Tibial nerve (tissue), 4 donors: ENCODE results near the gene HIPK2.

Source experiments
- CTCF ChIP-seq, 5 experiments: fragments of 200-600 bp in 3 of 5; fragments of 450-650 bp in 2 of 5; sonication (generic) in 3 of 5; IDR thresholded peaks; one replicate each; pipeline ENCODE4 v1.5.1; 2016 to 2019; ENCODE audit warnings: antibody characterized with exemption in 5 of 5, mild to moderate bottlenecking in 3 of 5, moderate library complexity in 2 of 5
- EP300 ChIP-seq, 2 donors: sonication (generic); formaldehyde crosslinking; IDR thresholded peaks; one replicate each; pipeline ENCODE4 v1.6.1; 2017; ENCODE audit warnings: antibody characterized with exemption in 2 of 2, mild to moderate bottlenecking in 1 of 2
- POLR2A ChIP-seq, 2 donors: fragments of 450-650 bp; IDR thresholded peaks; one replicate each; pipeline ENCODE4 v1.6.1; 2017; ENCODE audit warnings: antibody characterized with exemption in 2 of 2, mild to moderate bottlenecking in 2 of 2, moderate library complexity in 2 of 2

GRCh38 chr7:139642283-139642682 is 135.5 kb downstream of the HIPK2 start:
- no peak for TF ChIP-seq CTCF (IDR thresholded peaks at IDR 0.05)
- TF ChIP-seq POLR2A (IDR thresholded peaks at IDR 0.05), result no peak
- TF ChIP-seq EP300 (IDR thresholded peaks at IDR 0.05), result no peak
